CD8-positive, alpha-beta memory T cell (primary cell): Measurements from ENCODE around the gene ZIC1. TPM values are rescaled to one million over a fixed set of nuclear protein-coding genes. Genes with fewer than 3 reads are reported as not detected.

Experiments
- CTCF ChIA-PET: fragments of 350-600 bp; sonication (Branson Sonifier 250); formaldehyde crosslinking; loops from one replicate; lab custom pipeline; 2021; ENCODE audit warnings: antibody characterized with exemption; lab: Charles Lee
- POLR2A ChIA-PET: fragments of 350-600 bp; sonication (Branson Sonifier 250); formaldehyde crosslinking; loops from one replicate; lab custom pipeline; 2021; ENCODE audit warnings: antibody characterized with exemption; lab: Charles Lee
- DNase-seq, 5 donors: peaks; one replicate each; pipeline versions ENCODE4 v3.0.0 to v3.0.0-alpha.2; 2020 to 2022; ENCODE audit warnings: mixed read lengths in 1 of 5
- H3K27ac ChIP-seq: one replicate; pipeline ENCODE4 v1.7.0; 2013; ENCODE audit warnings: low read depth, mild to moderate bottlenecking, low read length, moderate library complexity
- H3K27me3 ChIP-seq: 2 replicates; pipeline ENCODE4 v1.7.0; 2013; ENCODE audit warnings: low read length, mild to moderate bottlenecking; ENCODE audit not compliant: insufficient read depth, poor library complexity, severe bottlenecking
- H3K36me3 ChIP-seq: 2 replicates; pipeline ENCODE4 v1.7.0; 2013; ENCODE audit warnings: mild to moderate bottlenecking, low read length, moderate library complexity; ENCODE audit not compliant: insufficient read depth
- H3K4me1 ChIP-seq: 2 replicates; pipeline ENCODE4 v1.7.0; 2013; ENCODE audit warnings: mild to moderate bottlenecking, low read length, moderate library complexity; ENCODE audit not compliant: insufficient read depth
- H3K4me3 ChIP-seq: 2 replicates; pipeline ENCODE4 v1.7.0; 2013; ENCODE audit warnings: mild to moderate bottlenecking, low read length
- H3K9me3 ChIP-seq: 2 replicates; pipeline ENCODE4 v1.7.0; 2013; ENCODE audit warnings: mild to moderate bottlenecking, low read length
- H3K27ac Mint-ChIP-seq, 8 donors: one replicate each; pipeline ENCODE4 v1.8.0; 2020 to 2021; ENCODE audit warnings: mixed read lengths in 8 of 8, mild to moderate bottlenecking in 6 of 8, inconsistent platforms in 3 of 8, moderate library complexity in 3 of 8
- H3K27me3 Mint-ChIP-seq, 2 donors: one replicate each; pipeline ENCODE4 v1.8.0; 2020 to 2021; ENCODE audit warnings: mixed read lengths in 2 of 2, mild to moderate bottlenecking in 1 of 2, moderate library complexity in 1 of 2
- H3K36me3 Mint-ChIP-seq, 3 donors: one replicate each; pipeline ENCODE4 v1.8.0; 2020 to 2021; ENCODE audit warnings: mixed read lengths in 3 of 3, inconsistent platforms in 1 of 3, mild to moderate bottlenecking in 1 of 3
- H3K4me1 Mint-ChIP-seq, 3 donors: one replicate each; pipeline ENCODE4 v1.8.0; 2020 to 2021; ENCODE audit warnings: mixed read lengths in 3 of 3, inconsistent platforms in 1 of 3, mild to moderate bottlenecking in 1 of 3
- H3K4me3 Mint-ChIP-seq, 7 donors: one replicate each; pipeline ENCODE4 v1.8.0; 2020 to 2021; ENCODE audit warnings: mixed read lengths in 7 of 7, mild to moderate bottlenecking in 6 of 7, moderate library complexity in 4 of 7, inconsistent platforms in 2 of 7
- H3K9me3 Mint-ChIP-seq, 5 donors: one replicate each; pipeline ENCODE4 v1.8.0; 2020 to 2022; ENCODE audit warnings: mixed read lengths in 5 of 5, mild to moderate bottlenecking in 3 of 5, moderate library complexity in 2 of 5, inconsistent platforms in 1 of 5
- polyA plus RNA-seq: library from polyadenylated mRNA; unstranded; fragments of 300-500 nt; fragmentation: Illumina TruSeq; gene quantifications from one replicate; pipeline ENCODE4 v1.2.3, GENCODE V29; 2021
- total RNA-seq, 2 experiments: library from RNA; stranded (reverse); gene quantifications; one replicate each; pipeline ENCODE4 v1.2.3, GENCODE V29; 2021

Gene ZIC1
- total RNA-seq: not detected
- not detected for polyA plus RNA-seq

- H3K4me3 Mint-ChIP-seq: peak within 1 kb of the TSS in 5 of 7 donors; percentile 31 to 63 (median 44)
- H3K9me3 Mint-ChIP-seq: peaks cover 12 to 44% (median 35%) of the 10 kb centered on the region in 5 donors
Observed at GRCh38 chr3:147409143-147410115, at the start of gene ZIC1. TSS of gene ZIC1 (plus strand) at chr3:147409365. CDS start at chr3:147410113, 748 bp downstream.

GRCh38 chr3:147360051-147360439, 49.1 kb upstream of the ZIC1 start:
- peaks cover 53 to 69% of the 10 kb centered on the region in 2 donors for H3K27me3 Mint-ChIP-seq
- no peaks in the 10 kb centered on the region for H3K9me3 ChIP-seq
- no peak overlapping the region for H3K27ac Mint-ChIP-seq
- ChIA-PET CTCF (no interaction called here), POLR2A (interaction anchor here (0.6 kb wide), 1 partner anchor 10 kb away, joined by 4 read pairs; no protein-coding TSS in a partner anchor)
- no peak overlapping the region for H3K4me3 ChIP-seq
- no peak overlapping the region for H3K27ac ChIP-seq
- no peak overlapping the region for H3K4me3 Mint-ChIP-seq
- H3K4me1 Mint-ChIP-seq: no peaks in the 10 kb centered on the region
- H3K9me3 Mint-ChIP-seq: peaks cover 5 to 32% (median 18%) of the 10 kb centered on the region in 5 donors
- no peaks in the 10 kb centered on the region for H3K4me1 ChIP-seq
- no peaks in the 10 kb centered on the region for H3K36me3 ChIP-seq
- no peak for DNase-seq
- peaks cover 12% of the 10 kb centered on the region for H3K27me3 ChIP-seq
- H3K36me3 Mint-ChIP-seq: peaks cover 0 to 5% (median 0%) of the 10 kb centered on the region in 3 donors

More at GRCh38 chr3:147409143-147410115, at the start of gene ZIC1:
- Histone ChIP-seq H3K27me3 (peaks cover 48% of the 10 kb centered on the region), H3K9me3 (no peaks in the 10 kb centered on the region), H3K36me3 (no peaks in the 10 kb centered on the region), H3K27ac (no peak within 1 kb of the TSS), H3K4me3 (no peak within 1 kb of the TSS), H3K4me1 (no peaks in the 10 kb centered on the region)
- CTCF ChIA-PET: no interaction called here
- H3K27me3 Mint-ChIP-seq: peaks cover 79% of the 10 kb centered on the region in 2 donors
- H3K36me3 Mint-ChIP-seq: peaks cover 0 to 8% (median 1%) of the 10 kb centered on the region in 3 donors
- POLR2A ChIA-PET: no interaction called here
- H3K27ac Mint-ChIP-seq: peak within 1 kb of the TSS in 1 of 8 donors; percentile 31
- DNase-seq: no peak
- peaks cover 25 to 34% (median 31%) of the 10 kb centered on the region in 3 donors for H3K4me1 Mint-ChIP-seq

DNA sequence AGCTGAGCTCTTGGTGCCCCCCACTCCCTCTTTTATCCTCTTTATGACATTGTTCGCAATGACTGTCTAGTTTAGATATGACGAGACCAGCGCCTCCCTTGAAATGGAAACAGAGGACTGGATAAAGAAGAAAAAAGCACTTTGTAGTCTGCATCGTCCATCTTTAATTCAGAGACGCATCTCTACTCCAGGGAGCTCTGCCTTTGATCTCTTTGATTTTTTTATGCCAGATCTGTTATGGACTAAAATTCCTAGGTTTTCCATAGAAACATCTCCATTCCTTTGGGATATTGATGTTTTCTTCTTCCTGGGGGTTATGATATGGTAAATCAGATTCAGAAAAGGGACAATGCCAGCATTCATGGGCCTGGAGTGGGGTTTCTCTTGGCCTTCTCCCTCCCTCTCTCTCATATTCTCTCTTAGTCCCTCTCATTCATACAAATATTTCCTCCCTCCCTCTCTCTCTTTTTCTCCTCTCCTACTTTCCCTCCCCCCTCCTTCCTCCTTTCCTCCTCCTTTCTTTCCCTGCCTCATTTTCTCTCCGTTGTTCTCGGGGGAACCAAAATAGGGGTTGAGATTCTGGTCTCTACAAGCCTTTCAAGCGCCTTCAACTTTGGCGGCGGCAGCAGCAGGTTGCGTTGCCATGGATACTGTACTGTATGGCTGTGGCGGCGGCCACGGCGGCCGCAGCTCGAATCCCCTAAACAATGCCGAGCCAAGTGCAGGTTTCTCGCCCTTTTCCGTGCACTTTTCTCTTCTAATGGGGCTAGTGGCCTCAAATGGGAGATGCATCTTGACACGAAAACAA, 48.3 kb upstream of the ZIC1 start:
- ChIA-PET CTCF (no interaction called here), POLR2A (no interaction called here)
- H3K27ac ChIP-seq: no peak overlapping the region
- H3K27me3 ChIP-seq: peaks cover 12% of the 10 kb centered on the region
- H3K27me3 Mint-ChIP-seq: peaks cover 54 to 66% of the 10 kb centered on the region in 2 donors
- no peak for DNase-seq
- H3K4me3 Mint-ChIP-seq: no peak overlapping the region
- H3K4me1 Mint-ChIP-seq: no peaks in the 10 kb centered on the region
- H3K9me3 Mint-ChIP-seq: peaks cover 5 to 28% (median 15%) of the 10 kb centered on the region in 5 donors
- peaks cover 0 to 5% (median 0%) of the 10 kb centered on the region in 3 donors for H3K36me3 Mint-ChIP-seq
- H3K36me3 ChIP-seq: no peaks in the 10 kb centered on the region
- H3K9me3 ChIP-seq: no peaks in the 10 kb centered on the region
- H3K27ac Mint-ChIP-seq: no peak overlapping the region
- H3K4me1 ChIP-seq: no peaks in the 10 kb centered on the region
- H3K4me3 ChIP-seq: no peak overlapping the region

GRCh38 chr3:147361454-147362420, 47.4 kb upstream of the ZIC1 start:
- no peak for DNase-seq
- Mint-ChIP-seq H3K9me3 (peaks cover 2 to 21% (median 11%) of the 10 kb centered on the region in 5 donors), H3K4me3 (no peak overlapping the region), H3K4me1 (no peaks in the 10 kb centered on the region), H3K36me3 (peaks cover 0 to 5% (median 0%) of the 10 kb centered on the region in 3 donors), H3K27ac (no peak overlapping the region), H3K27me3 (peaks cover 47 to 59% of the 10 kb centered on the region in 2 donors)
- CTCF ChIA-PET: no interaction called here
- no peak overlapping the region for H3K27ac ChIP-seq
- POLR2A ChIA-PET: no interaction called here
- no peaks in the 10 kb centered on the region for H3K9me3 ChIP-seq
- H3K4me1 ChIP-seq: no peaks in the 10 kb centered on the region
- H3K27me3 ChIP-seq: peaks cover 12% of the 10 kb centered on the region
- no peaks in the 10 kb centered on the region for H3K36me3 ChIP-seq
- no peak overlapping the region for H3K4me3 ChIP-seq

- ChIA-PET CTCF (no interaction called here), POLR2A (no interaction called here)
- Mint-ChIP-seq H3K9me3 (peaks cover 2 to 12% (median 9%) of the 10 kb centered on the region in 5 donors), H3K4me3 (no peak overlapping the region), H3K27ac (peak overlapping the region in 1 of 8 donors; percentile 48), H3K27me3 (peaks cover 26 to 52% of the 10 kb centered on the region in 2 donors), H3K36me3 (peaks cover 0 to 3% (median 0%) of the 10 kb centered on the region in 3 donors), H3K4me1 (no peaks in the 10 kb centered on the region)
- H3K4me3 ChIP-seq: no peak overlapping the region
- H3K27ac ChIP-seq: no peak overlapping the region
- H3K36me3 ChIP-seq: no peaks in the 10 kb centered on the region
- DNase-seq: no peak
- H3K4me1 ChIP-seq: no peaks in the 10 kb centered on the region
- no peaks in the 10 kb centered on the region for H3K9me3 ChIP-seq
- peaks cover 21% of the 10 kb centered on the region for H3K27me3 ChIP-seq
Observed at GRCh38 chr3:147364771-147365170, 44.4 kb upstream of the ZIC1 start.

DNA sequence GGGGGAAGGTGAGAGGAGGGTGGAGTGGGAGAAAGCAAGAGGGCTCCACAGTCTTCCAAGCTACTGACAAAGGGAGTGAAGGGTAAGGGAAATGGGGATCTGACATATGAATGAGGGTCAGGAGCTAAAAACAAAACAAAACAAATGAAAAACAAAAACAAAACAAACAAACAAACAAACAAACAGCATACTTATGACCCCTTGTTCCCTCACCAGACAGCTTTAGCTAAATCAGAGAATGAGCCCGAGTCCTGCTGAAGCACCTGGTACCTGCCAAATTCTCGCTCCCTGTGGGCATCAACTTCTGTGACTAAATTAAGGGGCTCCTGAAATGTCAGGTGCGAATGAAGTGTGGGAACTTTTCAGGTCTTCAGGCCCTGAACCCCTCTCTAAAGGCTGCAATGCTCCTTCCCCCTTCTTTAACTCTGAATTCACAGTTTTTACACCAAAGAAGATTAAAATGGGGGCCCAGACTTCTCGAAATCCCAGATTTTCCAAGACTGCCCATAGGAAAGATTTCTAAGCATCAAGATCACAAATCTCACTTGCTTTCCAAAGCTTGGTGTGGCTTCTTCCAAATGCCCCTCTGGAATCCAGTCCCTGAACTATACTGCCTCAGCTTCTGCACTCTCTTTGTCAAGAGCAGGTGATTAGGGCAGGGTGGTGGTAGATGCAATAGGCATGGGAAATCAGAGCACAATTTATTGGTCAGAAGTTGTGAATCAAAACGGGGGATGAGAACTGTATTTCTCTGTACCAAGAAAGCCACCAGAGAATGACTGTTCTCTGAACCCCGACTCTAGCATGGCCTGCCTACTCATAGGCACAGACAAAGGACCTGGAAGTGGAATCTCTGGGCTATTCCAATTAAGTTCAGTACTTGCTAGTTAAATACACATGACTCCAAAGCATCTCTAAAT, 43.7 kb upstream of the ZIC1 start:
- Mint-ChIP-seq H3K4me3 (no peak overlapping the region), H3K4me1 (no peaks in the 10 kb centered on the region), H3K9me3 (peaks cover 2 to 16% (median 8%) of the 10 kb centered on the region in 5 donors), H3K27ac (peak overlapping the region in 1 of 8 donors; percentile 48), H3K27me3 (peaks cover 27 to 53% of the 10 kb centered on the region in 2 donors), H3K36me3 (peaks cover 0 to 3% (median 0%) of the 10 kb centered on the region in 3 donors)
- ChIA-PET POLR2A (no interaction called here), CTCF (no interaction called here)
- Histone ChIP-seq H3K4me1 (no peaks in the 10 kb centered on the region), H3K9me3 (no peaks in the 10 kb centered on the region), H3K36me3 (no peaks in the 10 kb centered on the region), H3K27ac (no peak overlapping the region), H3K4me3 (no peak overlapping the region), H3K27me3 (peaks cover 23% of the 10 kb centered on the region)
- DNase-seq: no peak
